Lower leg skin (tissue), 3 donors: ENCODE data around the gene THOP1.

Source experiments
- CTCF ChIP-seq, 3 donors: fragments of 450-650 bp; IDR thresholded peaks; one replicate each; pipeline ENCODE4 v1.5.1; 2016; ENCODE audit warnings: antibody characterized with exemption in 3 of 3, mild to moderate bottlenecking in 3 of 3, moderate library complexity in 2 of 3
- POLR2A ChIP-seq, 2 donors: fragments of 450-650 bp; IDR thresholded peaks; one replicate each; pipeline ENCODE4 v1.6.1; 2016 to 2017; ENCODE audit warnings: antibody characterized with exemption in 2 of 2, mild to moderate bottlenecking in 1 of 2, moderate library complexity in 1 of 2

- no peak for TF ChIP-seq CTCF (IDR thresholded peaks at IDR 0.05)
- no peak for TF ChIP-seq POLR2A (IDR thresholded peaks at IDR 0.05)
Measured at GRCh38 chr19:2782329-2782935, 2.9 kb upstream of the THOP1 start.
